Measurements from ENCODE around the gene FAM120AOS.
A peak's percentile ranks its signal among the peaks of the same experiment; 100 is the strongest.
"Not testable (repeated sequence)": the region's sequence is repeated elsewhere in the genome, so short reads cannot be mapped to it uniquely, and the experiment has no call there.

Gene FAM120AOS

GRCh38 chr9:93466416-93467061 is 13.2 kb upstream of the FAM120AOS start:
- DNase-seq: no peak

- no peak for DNase-seq
Observed at GRCh38 chr9:93465855-93466254, 12.5 kb upstream of the FAM120AOS start.

GRCh38 chr9:93464876-93465275 is 11.5 kb upstream of the FAM120AOS start:
- DNase-seq: no peak

GRCh38 chr9:93464395-93464794 is 11.0 kb upstream of the FAM120AOS start:
- peak; percentile 51 for DNase-seq

- no peak for DNase-seq
Observed at GRCh38 chr9:93463638-93464248, 10.4 kb upstream of the FAM120AOS start.

- no peak for DNase-seq
Observed at GRCh38 chr9:93461821-93462220, 8.4 kb upstream of the FAM120AOS start.

GRCh38 chr9:93461414-93461743 is 8.0 kb upstream of the FAM120AOS start:
- DNase-seq: no peak

GRCh38 chr9:93460689-93461413 is 7.5 kb upstream of the FAM120AOS start:
- no peak for DNase-seq

- peak; percentile 19 for DNase-seq
Observed at GRCh38 chr9:93459432-93459847, 6.1 kb upstream of the FAM120AOS start.

GRCh38 chr9:93458712-93459111 is 5.3 kb upstream of the FAM120AOS start:
- no peak for DNase-seq

- DNase-seq: no peak
Observed at GRCh38 chr9:93457006-93457405, 3.6 kb upstream of the FAM120AOS start.

- peak; percentile 38 for DNase-seq
Observed at GRCh38 chr9:93456504-93456903, 3.1 kb upstream of the FAM120AOS start.

- DNase-seq: no peak
Observed at GRCh38 chr9:93456022-93456421, 2.6 kb upstream of the FAM120AOS start.

GRCh38 chr9:93452710-93453046 is 703 bp downstream of the FAM120AOS start:
- DNase-seq: peak; percentile 40

GRCh38 chr9:93451849-93452709 is 1.3 kb downstream of the FAM120AOS start:
- peak; percentile 48 for DNase-seq

- DNase-seq: peak; percentile 77
Observed at GRCh38 chr9:93450945-93451815, 2.2 kb downstream of the FAM120AOS start, which contains the start of gene FAM120A. Gene FAM120A (plus strand): TSS chr9:93451685. CDS start chr9:93451916, 231 bp downstream.

GRCh38 chr9:93447655-93448054 is 5.7 kb downstream of the FAM120AOS start:
- no peak for DNase-seq

GRCh38 chr9:93446073-93446472 is 7.3 kb downstream of the FAM120AOS start:
- no peak for DNase-seq

- DNase-seq: no peak
Observed at GRCh38 chr9:93440896-93441580, 12.3 kb downstream of the FAM120AOS start.

- not testable (repeated sequence) for DNase-seq
Observed at GRCh38 chr9:93439301-93439700, 14.1 kb downstream of the FAM120AOS start.

- no peak for DNase-seq
Observed at GRCh38 chr9:93437996-93438395, 15.4 kb downstream of the FAM120AOS start.
